ENCODE results near the gene KRTAP12-3. TPM values are rescaled to one million over a fixed set of nuclear protein-coding genes. Genes with fewer than 3 reads are reported as not detected.

Gene KRTAP12-3
- total RNA-seq, 1 donor from 2014 or later, result not detected

DNA sequence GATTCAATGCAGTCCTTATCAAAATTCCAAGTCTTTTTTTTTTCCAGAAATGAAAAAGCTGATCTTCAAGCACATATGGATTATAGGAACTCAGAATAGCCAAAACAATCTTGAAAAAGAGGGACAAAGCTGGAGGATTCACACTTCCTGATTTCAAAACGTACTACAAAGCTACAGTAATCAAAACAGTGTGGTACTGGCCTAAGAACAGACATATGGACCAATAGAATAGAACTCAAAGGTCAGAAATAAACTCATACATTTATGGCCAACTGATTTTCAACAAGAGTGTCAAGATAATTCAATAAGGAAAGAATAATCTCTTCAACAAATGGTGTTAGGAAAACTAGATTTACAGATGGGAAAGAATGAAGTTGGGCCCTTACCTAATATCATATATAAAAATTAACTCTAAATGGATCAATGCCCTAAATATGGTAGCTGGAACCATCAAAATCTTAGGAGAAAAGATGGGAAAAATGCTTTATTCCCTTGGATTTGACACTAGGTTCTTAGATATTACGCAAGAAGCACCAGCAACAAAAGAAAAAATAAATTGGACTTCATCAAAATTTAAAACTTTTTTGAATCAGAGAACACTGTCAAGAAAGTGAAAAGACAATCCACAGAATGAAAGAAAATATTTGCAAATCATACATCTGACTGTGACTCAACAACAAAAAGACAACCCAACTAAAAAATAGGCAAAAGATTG, 35.2 kb downstream of the KRTAP12-3 start:
- DNase-seq (ENCODE audit: low read depth) (no peak), FAIRE-seq (no peak)
- no peak overlapping the region for H2AFZ ChIP-seq (ENCODE audit: low read depth, low read length)
- H3K4me1 ChIP-seq (ENCODE audit: insufficient read depth, low read length), result no peaks in the 10 kb centered on the region
- no peak overlapping the region for H3K4me2 ChIP-seq (ENCODE audit: low read length)
- no peak overlapping the region for H3K9ac ChIP-seq (ENCODE audit: low read length)
- H3K27ac ChIP-seq (ENCODE audit: low read depth, low read length), result no peak overlapping the region
- H3K27ac Mint-ChIP-seq (ENCODE audit: unreplicated experiment), result no peak overlapping the region
- H3K79me2 ChIP-seq (ENCODE audit: insufficient read depth, low read length), result no peaks in the 10 kb centered on the region
- peaks cover 5% of the 10 kb centered on the region for H3K27me3 ChIP-seq (ENCODE audit: insufficient read depth, low read length)
- H3K4me3 Mint-ChIP-seq (ENCODE audit: unreplicated experiment), result no peak overlapping the region
- TF ChIP-seq, protein P1, sequence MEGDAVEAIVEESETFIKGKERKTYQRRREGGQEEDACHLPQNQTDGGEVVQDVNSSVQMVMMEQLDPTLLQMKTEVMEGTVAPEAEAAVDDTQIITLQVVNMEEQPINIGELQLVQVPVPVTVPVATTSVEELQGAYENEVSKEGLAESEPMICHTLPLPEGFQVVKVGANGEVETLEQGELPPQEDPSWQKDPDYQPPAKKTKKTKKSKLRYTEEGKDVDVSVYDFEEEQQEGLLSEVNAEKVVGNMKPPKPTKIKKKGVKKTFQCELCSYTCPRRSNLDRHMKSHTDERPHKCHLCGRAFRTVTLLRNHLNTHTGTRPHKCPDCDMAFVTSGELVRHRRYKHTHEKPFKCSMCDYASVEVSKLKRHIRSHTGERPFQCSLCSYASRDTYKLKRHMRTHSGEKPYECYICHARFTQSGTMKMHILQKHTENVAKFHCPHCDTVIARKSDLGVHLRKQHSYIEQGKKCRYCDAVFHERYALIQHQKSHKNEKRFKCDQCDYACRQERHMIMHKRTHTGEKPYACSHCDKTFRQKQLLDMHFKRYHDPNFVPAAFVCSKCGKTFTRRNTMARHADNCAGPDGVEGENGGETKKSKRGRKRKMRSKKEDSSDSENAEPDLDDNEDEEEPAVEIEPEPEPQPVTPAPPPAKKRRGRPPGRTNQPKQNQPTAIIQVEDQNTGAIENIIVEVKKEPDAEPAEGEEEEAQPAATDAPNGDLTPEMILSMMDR (IDR thresholded peaks at IDR 0.05; ENCODE audit: insufficient read depth, low read depth, low read length), result no peak
- TF ChIP-seq EZH2 (IDR thresholded peaks at IDR 0.05; ENCODE audit: insufficient read depth, low read length), result no peak
- peaks cover 32% of the 10 kb centered on the region for H3K27me3 Mint-ChIP-seq (ENCODE audit: low read depth, unreplicated experiment)
- peaks cover 4% of the 10 kb centered on the region for H3K4me1 Mint-ChIP-seq (ENCODE audit: low read depth, unreplicated experiment)
- peaks cover 22% of the 10 kb centered on the region for H3K9me3 Mint-ChIP-seq (ENCODE audit: unreplicated experiment)
- no peaks in the 10 kb centered on the region for H3K36me3 ChIP-seq (ENCODE audit: insufficient read depth, low read length)
- H4K20me1 ChIP-seq (ENCODE audit: insufficient read depth, low read length), result no peaks in the 10 kb centered on the region
- H3K4me3 ChIP-seq (ENCODE audit: insufficient read depth, low read depth, low read length), result no peak overlapping the region
- H3K36me3 Mint-ChIP-seq (ENCODE audit: low read depth, unreplicated experiment), result no peaks in the 10 kb centered on the region
- peaks cover 2% of the 10 kb centered on the region for H3K9me3 ChIP-seq (ENCODE audit: insufficient read depth, low read depth, low read length)

DNA sequence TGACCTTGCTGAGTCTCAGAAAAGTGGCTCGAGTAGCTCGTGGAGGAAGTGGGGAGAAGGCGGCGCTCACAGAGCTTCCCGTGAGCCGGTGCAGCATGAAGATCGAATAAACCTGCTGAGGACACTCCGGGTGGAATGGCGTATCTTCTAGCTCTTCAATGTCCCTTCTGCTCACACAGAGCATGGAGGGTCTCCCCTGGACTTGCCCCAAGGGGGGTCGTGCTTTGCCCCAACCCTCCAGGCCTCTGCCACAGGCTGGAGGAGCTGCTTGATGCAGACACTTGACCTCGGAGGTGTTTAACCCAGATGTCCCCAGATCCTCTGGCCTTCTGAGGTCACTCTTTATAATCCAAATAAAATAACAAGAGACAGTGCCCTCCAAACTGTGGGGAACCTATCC, 37.0 kb downstream of the KRTAP12-3 start:
- no peak overlapping the region for H3K4me3 Mint-ChIP-seq (ENCODE audit: unreplicated experiment)
- H3K27me3 Mint-ChIP-seq (ENCODE audit: low read depth, unreplicated experiment), result peaks cover 39% of the 10 kb centered on the region
- no peak overlapping the region for H3K27ac Mint-ChIP-seq (ENCODE audit: unreplicated experiment)
- TF ChIP-seq, protein P1 (IDR thresholded peaks at IDR 0.05; ENCODE audit: insufficient read depth, low read depth, low read length), result no peak
- Histone ChIP-seq H3K36me3 (ENCODE audit: insufficient read depth, low read length) (no peaks in the 10 kb centered on the region), H3K9ac (ENCODE audit: low read length) (no peak overlapping the region), H3K4me2 (ENCODE audit: low read length) (no peak overlapping the region), H3K9me3 (ENCODE audit: insufficient read depth, low read depth, low read length) (peaks cover 2% of the 10 kb centered on the region), H4K20me1 (ENCODE audit: insufficient read depth, low read length) (no peaks in the 10 kb centered on the region), H3K4me3 (ENCODE audit: insufficient read depth, low read depth, low read length) (no peak overlapping the region), H3K79me2 (ENCODE audit: insufficient read depth, low read length) (no peaks in the 10 kb centered on the region), H3K4me1 (ENCODE audit: insufficient read depth, low read length) (no peaks in the 10 kb centered on the region), H2AFZ (ENCODE audit: low read depth, low read length) (no peak overlapping the region), H3K27me3 (ENCODE audit: insufficient read depth, low read length) (peaks cover 7% of the 10 kb centered on the region), H3K27ac (ENCODE audit: low read depth, low read length) (no peak overlapping the region)
- peaks cover 22% of the 10 kb centered on the region for H3K9me3 Mint-ChIP-seq (ENCODE audit: unreplicated experiment)
- H3K4me1 Mint-ChIP-seq (ENCODE audit: low read depth, unreplicated experiment), result peaks cover 8% of the 10 kb centered on the region
- no peak for DNase-seq (ENCODE audit: low read depth)
- FAIRE-seq, result no peak
- H3K36me3 Mint-ChIP-seq (ENCODE audit: low read depth, unreplicated experiment), result no peaks in the 10 kb centered on the region

DNA sequence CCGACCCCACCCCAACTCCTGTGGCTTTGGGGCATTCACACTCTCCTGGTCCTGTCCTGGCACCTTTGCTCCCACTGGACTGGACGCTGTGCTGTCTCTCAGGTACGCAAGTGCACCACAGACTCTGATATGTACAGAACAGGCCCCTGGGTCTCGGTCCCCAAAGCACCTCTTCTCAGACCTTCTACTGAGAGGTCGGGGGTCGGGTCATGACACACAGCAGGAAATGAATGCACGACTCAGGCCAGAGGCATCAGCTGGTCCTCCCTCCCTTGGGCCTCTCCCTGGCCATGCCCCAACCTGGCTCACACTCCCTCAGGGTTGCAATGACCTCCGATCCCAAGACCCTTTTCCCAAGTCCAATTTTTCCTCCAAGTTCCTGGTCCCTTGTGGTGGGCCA, 37.5 kb downstream of the KRTAP12-3 start:
- TF ChIP-seq EZH2 (IDR thresholded peaks at IDR 0.05; ENCODE audit: insufficient read depth, low read length), result no peak
- TF ChIP-seq, protein P1 (IDR thresholded peaks at IDR 0.05; ENCODE audit: insufficient read depth, low read depth, low read length), result no peak
- no peak overlapping the region for H3K27ac ChIP-seq (ENCODE audit: low read depth, low read length)
- H3K27me3 Mint-ChIP-seq (ENCODE audit: low read depth, unreplicated experiment), result peaks cover 40% of the 10 kb centered on the region
- DNase-seq (ENCODE audit: low read depth) (no peak), FAIRE-seq (no peak)
- peaks cover 8% of the 10 kb centered on the region for H3K4me1 Mint-ChIP-seq (ENCODE audit: low read depth, unreplicated experiment)
- H3K9ac ChIP-seq (ENCODE audit: low read length), result no peak overlapping the region
- H3K27me3 ChIP-seq (ENCODE audit: insufficient read depth, low read length), result peaks cover 10% of the 10 kb centered on the region
- no peaks in the 10 kb centered on the region for H3K36me3 Mint-ChIP-seq (ENCODE audit: low read depth, unreplicated experiment)
- H2AFZ ChIP-seq (ENCODE audit: low read depth, low read length), result no peak overlapping the region
- no peak overlapping the region for H3K4me3 ChIP-seq (ENCODE audit: insufficient read depth, low read depth, low read length)
- H3K4me2 ChIP-seq (ENCODE audit: low read length), result no peak overlapping the region
- H4K20me1 ChIP-seq (ENCODE audit: insufficient read depth, low read length), result no peaks in the 10 kb centered on the region
- H3K36me3 ChIP-seq (ENCODE audit: insufficient read depth, low read length), result no peaks in the 10 kb centered on the region
- no peaks in the 10 kb centered on the region for H3K79me2 ChIP-seq (ENCODE audit: insufficient read depth, low read length)
- peaks cover 22% of the 10 kb centered on the region for H3K9me3 Mint-ChIP-seq (ENCODE audit: unreplicated experiment)
- H3K4me3 Mint-ChIP-seq (ENCODE audit: unreplicated experiment), result no peak overlapping the region
- H3K27ac Mint-ChIP-seq (ENCODE audit: unreplicated experiment), result no peak overlapping the region
- peaks cover 2% of the 10 kb centered on the region for H3K9me3 ChIP-seq (ENCODE audit: insufficient read depth, low read depth, low read length)
- H3K4me1 ChIP-seq (ENCODE audit: insufficient read depth, low read length), result no peaks in the 10 kb centered on the region

Data from astrocyte (in vitro differentiated cells and primary cell).